Measurements from ENCODE around the gene AP3S1. TPM values are rescaled to one million over a fixed set of nuclear protein-coding genes. Genes with fewer than 3 reads are reported as not detected.
"Not testable (repeated sequence)": the region's sequence is repeated elsewhere in the genome, so short reads cannot be mapped to it uniquely, and the experiment has no call there.

AP3S1 gene
- total RNA-seq, 2 experiments from 2014 or later: 76.0 to 89.5 TPM

DNA sequence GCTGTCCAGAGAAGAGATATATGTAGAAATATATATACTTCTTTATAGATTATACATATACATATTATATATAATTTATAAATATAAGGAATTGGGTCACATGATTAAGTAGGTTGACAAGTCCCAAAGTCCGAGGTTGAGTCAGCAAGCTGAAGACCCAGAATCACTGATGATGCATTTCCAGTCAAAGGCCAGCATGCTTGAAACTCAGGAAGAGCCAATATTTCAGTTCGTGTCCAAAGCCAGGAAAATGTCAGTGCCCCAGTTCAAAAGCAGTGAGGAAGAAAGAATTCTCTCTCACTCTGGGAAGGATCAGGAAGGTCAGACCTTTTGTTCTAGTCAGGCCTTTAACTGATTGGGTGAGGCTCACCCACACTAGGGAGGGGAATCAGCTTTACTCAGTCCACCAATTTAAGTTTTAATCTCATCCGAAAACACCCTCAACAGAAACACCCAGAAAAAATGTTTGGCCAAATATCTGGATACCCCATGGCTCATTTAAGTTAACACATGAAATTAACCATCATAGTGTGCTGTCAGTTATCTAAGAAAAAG is 78.5 kb downstream of the AP3S1 start:
- POLR2A ChIA-PET: interaction anchor here (0.6 to 0.7 kb wide), 2 partner anchors 178 to 663 kb away, joined by 3 to 4 read pairs; no protein-coding TSS in a partner anchor
- CTCF ChIA-PET (ENCODE audit: unreplicated experiment): no interaction called here
- no TSS peak for BruUV-seq (replicated peaks)
- H3K27ac ChIP-seq (ENCODE audit: low read depth, low read length, poor library complexity, severe bottlenecking): no peak overlapping the region
- H3K36me3 ChIP-seq (ENCODE audit: insufficient read depth, low read length): no peaks in the 10 kb centered on the region
- no peaks in the 10 kb centered on the region for H3K9me3 ChIP-seq (ENCODE audit: low read length)
- no peaks in the 10 kb centered on the region for H4K20me1 ChIP-seq (ENCODE audit: insufficient read depth, low read length)
- TF ChIP-seq EZH2phosphoT487 (IDR thresholded peaks at IDR 0.05; ENCODE audit: borderline replicate concordance, low read depth, low read length) (no peak), CTCF (conservative IDR thresholded peaks at IDR 0.05; ENCODE audit: low read length) (no peak)
- H3K4me2 ChIP-seq (ENCODE audit: low read length): no peak overlapping the region
- no peak overlapping the region for H3K4me3 ChIP-seq (ENCODE audit: low read depth, low read length, poor library complexity, severe bottlenecking)
- no peaks in the 10 kb centered on the region for H3K9me2 ChIP-seq (ENCODE audit: insufficient read depth, low read length)
- H2AFZ ChIP-seq (ENCODE audit: low read length): no peak overlapping the region
- DNase-seq (ENCODE audit: low spot score): no peak
- intact Hi-C loops (cut with micrococcal nuclease; ENCODE audit: unreplicated experiment): no loop called here
- H3K4me1 ChIP-seq (ENCODE audit: insufficient read depth, low read length, poor library complexity, severe bottlenecking): no peaks in the 10 kb centered on the region
- H3K79me2 ChIP-seq (ENCODE audit: insufficient read depth, low read depth, low read length): no peaks in the 10 kb centered on the region

- H3K27ac ChIP-seq (ENCODE audit: low read depth, low read length, poor library complexity, severe bottlenecking); H3K4me1 ChIP-seq (ENCODE audit: insufficient read depth, low read length, poor library complexity, severe bottlenecking); H4K20me1 ChIP-seq (ENCODE audit: insufficient read depth, low read length); intact Hi-C loops (cut with micrococcal nuclease; ENCODE audit: unreplicated experiment); H3K79me2 ChIP-seq (ENCODE audit: insufficient read depth, low read depth, low read length); H3K4me3 ChIP-seq (ENCODE audit: low read depth, low read length, poor library complexity, severe bottlenecking); H3K9me2 ChIP-seq (ENCODE audit: insufficient read depth, low read length); POLR2A ChIA-PET; BruUV-seq (replicated peaks); H2AFZ ChIP-seq (ENCODE audit: low read length); H3K4me2 ChIP-seq (ENCODE audit: low read length); H3K36me3 ChIP-seq (ENCODE audit: insufficient read depth, low read length); H3K9me3 ChIP-seq (ENCODE audit: low read length); DNase-seq (ENCODE audit: low spot score); CTCF ChIA-PET (ENCODE audit: unreplicated experiment): not testable (repeated sequence)
Observed at GRCh38 chr5:115928578-115929407, 87.1 kb downstream of the AP3S1 start.

DNA sequence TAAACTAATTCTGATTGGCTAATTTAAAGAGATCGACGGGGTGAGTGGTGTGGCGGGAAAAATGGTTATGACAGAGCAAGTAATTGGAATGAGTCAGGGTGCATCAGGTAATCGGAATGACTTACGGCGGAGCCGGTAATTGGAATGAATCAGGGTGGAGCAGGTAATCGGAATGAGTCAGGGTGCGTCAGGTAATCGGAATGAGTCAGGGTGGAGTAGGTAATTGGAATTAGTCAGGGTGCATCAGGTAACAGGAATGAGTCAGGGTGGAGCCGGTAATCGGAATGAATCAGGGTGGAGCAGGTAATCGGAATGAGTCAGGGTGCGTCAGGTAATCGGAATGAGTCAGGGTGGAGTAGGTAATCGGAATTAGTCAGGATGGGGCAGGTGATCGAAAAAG is 88.4 kb downstream of the AP3S1 start:
- POLR2A ChIA-PET; H3K4me2 ChIP-seq (ENCODE audit: low read length); H4K20me1 ChIP-seq (ENCODE audit: insufficient read depth, low read length); CTCF ChIA-PET (ENCODE audit: unreplicated experiment); H3K79me2 ChIP-seq (ENCODE audit: insufficient read depth, low read depth, low read length); H3K36me3 ChIP-seq (ENCODE audit: insufficient read depth, low read length); DNase-seq (ENCODE audit: low spot score); H3K9me3 ChIP-seq (ENCODE audit: low read length); H3K4me3 ChIP-seq (ENCODE audit: low read depth, low read length, poor library complexity, severe bottlenecking); intact Hi-C loops (cut with micrococcal nuclease; ENCODE audit: unreplicated experiment); BruUV-seq (replicated peaks); H3K4me1 ChIP-seq (ENCODE audit: insufficient read depth, low read length, poor library complexity, severe bottlenecking); H2AFZ ChIP-seq (ENCODE audit: low read length); H3K9me2 ChIP-seq (ENCODE audit: insufficient read depth, low read length); H3K27ac ChIP-seq (ENCODE audit: low read depth, low read length, poor library complexity, severe bottlenecking): not testable (repeated sequence)

All from OCI-LY7 (cell line).